ENCODE results near the gene NDUFS3.

NDUFS3 gene

DNA sequence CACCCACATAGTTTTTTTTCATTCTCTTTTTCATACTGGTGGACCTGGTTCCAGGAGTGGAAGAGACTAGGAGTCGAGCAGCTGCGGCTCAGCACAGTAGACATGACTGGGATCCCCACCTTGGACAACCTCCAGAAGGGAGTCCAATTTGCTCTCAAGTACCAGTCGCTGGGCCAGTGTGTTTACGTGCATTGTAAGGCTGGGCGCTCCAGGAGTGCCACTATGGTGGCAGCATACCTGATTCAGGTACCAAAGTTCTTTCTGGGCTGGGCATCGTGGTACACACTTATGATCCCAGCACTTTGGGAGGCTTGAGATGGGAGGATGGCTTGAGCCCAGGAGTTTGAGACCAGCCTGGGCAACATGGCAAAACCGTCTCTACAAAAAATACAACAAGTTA lies 9.2 kb upstream of the NDUFS3 start:
- no peaks in the 10 kb centered on the region for H3K9me2 ChIP-seq (replicated peaks; ENCODE audit: low read depth, low read length)
- H3K9me3 ChIP-seq (ENCODE audit: insufficient read depth, low read depth, low read length) = no peaks in the 10 kb centered on the region
- H3K36me3 ChIP-seq (ENCODE audit: insufficient read depth, low read length) = peaks cover 34% of the 10 kb centered on the region; the same call in 1 of the 2 replicates
- H2AFZ ChIP-seq (ENCODE audit: low read length) = no peak overlapping the region
- H3K79me2 ChIP-seq (ENCODE audit: insufficient read depth, low read length) = peaks cover 84% of the 10 kb centered on the region
- no peak overlapping the region for H3K9ac ChIP-seq (ENCODE audit: low read depth, low read length, poor library complexity, severe bottlenecking)
- H3K4me3 ChIP-seq (ENCODE audit: low read length, poor library complexity, severe bottlenecking) = no peak overlapping the region
- no peaks in the 10 kb centered on the region for H3K27me3 ChIP-seq (ENCODE audit: insufficient read depth, low read length, poor library complexity, severe bottlenecking)
- TF ChIP-seq EZH2phosphoT487 (IDR thresholded peaks at IDR 0.05; ENCODE audit: borderline replicate concordance) = no peak
- TF ChIP-seq, protein P1, sequence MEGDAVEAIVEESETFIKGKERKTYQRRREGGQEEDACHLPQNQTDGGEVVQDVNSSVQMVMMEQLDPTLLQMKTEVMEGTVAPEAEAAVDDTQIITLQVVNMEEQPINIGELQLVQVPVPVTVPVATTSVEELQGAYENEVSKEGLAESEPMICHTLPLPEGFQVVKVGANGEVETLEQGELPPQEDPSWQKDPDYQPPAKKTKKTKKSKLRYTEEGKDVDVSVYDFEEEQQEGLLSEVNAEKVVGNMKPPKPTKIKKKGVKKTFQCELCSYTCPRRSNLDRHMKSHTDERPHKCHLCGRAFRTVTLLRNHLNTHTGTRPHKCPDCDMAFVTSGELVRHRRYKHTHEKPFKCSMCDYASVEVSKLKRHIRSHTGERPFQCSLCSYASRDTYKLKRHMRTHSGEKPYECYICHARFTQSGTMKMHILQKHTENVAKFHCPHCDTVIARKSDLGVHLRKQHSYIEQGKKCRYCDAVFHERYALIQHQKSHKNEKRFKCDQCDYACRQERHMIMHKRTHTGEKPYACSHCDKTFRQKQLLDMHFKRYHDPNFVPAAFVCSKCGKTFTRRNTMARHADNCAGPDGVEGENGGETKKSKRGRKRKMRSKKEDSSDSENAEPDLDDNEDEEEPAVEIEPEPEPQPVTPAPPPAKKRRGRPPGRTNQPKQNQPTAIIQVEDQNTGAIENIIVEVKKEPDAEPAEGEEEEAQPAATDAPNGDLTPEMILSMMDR (conservative IDR thresholded peaks at IDR 0.05; ENCODE audit: low read length) = no peak
- H4K20me1 ChIP-seq (ENCODE audit: insufficient read depth, low read length, poor library complexity, severe bottlenecking) = peaks cover 11% of the 10 kb centered on the region
- no peaks in the 10 kb centered on the region for H3F3A ChIP-seq (ENCODE audit: low read depth)
- peaks cover 29% of the 10 kb centered on the region for H3K4me1 ChIP-seq (ENCODE audit: insufficient read depth, low read length, poor library complexity, severe bottlenecking)
- H3K4me2 ChIP-seq (ENCODE audit: low read depth, low read length, poor library complexity, severe bottlenecking) = peak overlapping the region; percentile 47

DNA sequence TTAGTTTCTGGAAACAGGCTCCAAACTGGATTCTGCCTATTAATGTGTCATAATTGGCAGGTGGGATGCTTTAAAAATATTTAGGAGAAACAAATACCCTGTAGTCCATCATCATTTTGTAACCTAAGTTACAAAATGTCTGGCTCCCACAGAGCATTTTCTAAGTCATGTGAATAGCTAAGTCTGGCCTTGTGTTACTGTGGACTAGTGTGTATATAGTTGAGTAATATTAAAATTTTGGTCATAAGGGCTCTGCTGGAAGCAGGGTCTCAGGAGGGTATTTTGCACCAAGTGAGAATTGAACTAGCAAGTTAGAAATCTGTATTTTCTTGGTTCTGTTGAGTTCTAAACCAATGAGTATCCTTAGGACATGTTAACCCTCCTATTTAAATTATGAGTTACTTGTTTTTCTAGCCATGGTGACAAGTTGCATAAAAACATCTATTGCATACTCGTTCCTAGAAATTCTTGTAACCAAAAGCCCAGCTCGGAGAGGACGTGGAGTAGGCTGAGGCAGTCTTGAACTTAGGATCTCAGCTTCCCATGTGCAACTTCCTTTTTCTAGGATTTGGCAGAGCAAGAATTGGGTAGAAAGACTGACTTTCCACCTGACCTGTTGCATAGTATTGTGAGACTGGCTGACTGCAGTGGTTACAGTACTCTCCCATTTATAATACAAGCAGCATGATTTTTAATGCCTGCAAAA lies 8.1 kb upstream of the NDUFS3 start:
- no peak for TF ChIP-seq EZH2phosphoT487 (IDR thresholded peaks at IDR 0.05; ENCODE audit: borderline replicate concordance)
- TF ChIP-seq, protein P1 (conservative IDR thresholded peaks at IDR 0.05; ENCODE audit: low read length) = no peak
- Histone ChIP-seq H3K4me1 (ENCODE audit: insufficient read depth, low read length, poor library complexity, severe bottlenecking) (peaks cover 26% of the 10 kb centered on the region), H3K36me3 (ENCODE audit: insufficient read depth, low read length) (peaks cover 34% of the 10 kb centered on the region; the same call in 1 of the 2 replicates), H3K9me3 (ENCODE audit: insufficient read depth, low read depth, low read length) (no peaks in the 10 kb centered on the region), H2AFZ (ENCODE audit: low read length) (no peak overlapping the region), H4K20me1 (ENCODE audit: insufficient read depth, low read length, poor library complexity, severe bottlenecking) (peaks cover 11% of the 10 kb centered on the region), H3K4me2 (ENCODE audit: low read depth, low read length, poor library complexity, severe bottlenecking) (peak overlapping the region; percentile 47), H3K27me3 (ENCODE audit: insufficient read depth, low read length, poor library complexity, severe bottlenecking) (no peaks in the 10 kb centered on the region), H3F3A (ENCODE audit: low read depth) (no peaks in the 10 kb centered on the region), H3K9me2 (replicated peaks; ENCODE audit: low read depth, low read length) (no peaks in the 10 kb centered on the region), H3K4me3 (ENCODE audit: low read length, poor library complexity, severe bottlenecking) (no peak overlapping the region), H3K9ac (ENCODE audit: low read depth, low read length, poor library complexity, severe bottlenecking) (no peak overlapping the region), H3K79me2 (ENCODE audit: insufficient read depth, low read length) (peaks cover 79% of the 10 kb centered on the region)

DNA sequence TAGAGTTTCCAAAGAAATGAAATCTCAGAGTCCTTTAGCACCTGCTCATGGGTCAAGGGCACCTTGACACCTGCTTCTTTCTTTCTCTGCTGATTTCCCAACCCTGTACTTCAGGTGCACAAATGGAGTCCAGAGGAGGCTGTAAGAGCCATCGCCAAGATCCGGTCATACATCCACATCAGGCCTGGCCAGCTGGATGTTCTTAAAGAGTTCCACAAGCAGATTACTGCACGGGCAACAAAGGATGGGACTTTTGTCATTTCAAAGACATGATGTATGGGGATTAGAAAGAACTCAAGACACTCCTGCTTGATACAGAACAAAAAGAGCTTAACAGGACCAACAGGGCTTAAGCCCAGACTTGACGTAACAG lies 7.5 kb upstream of the NDUFS3 start:
- H3K9ac ChIP-seq (ENCODE audit: low read depth, low read length, poor library complexity, severe bottlenecking) = no peak overlapping the region
- H3K4me1 ChIP-seq (ENCODE audit: insufficient read depth, low read length, poor library complexity, severe bottlenecking) = peaks cover 22% of the 10 kb centered on the region
- no peak overlapping the region for H2AFZ ChIP-seq (ENCODE audit: low read length)
- H3K36me3 ChIP-seq (ENCODE audit: insufficient read depth, low read length) = peaks cover 34% of the 10 kb centered on the region; the same call in 1 of the 2 replicates
- H3K4me3 ChIP-seq (ENCODE audit: low read length, poor library complexity, severe bottlenecking) = no peak overlapping the region
- H3K9me3 ChIP-seq (ENCODE audit: insufficient read depth, low read depth, low read length) = no peaks in the 10 kb centered on the region
- no peak for TF ChIP-seq EZH2phosphoT487 (IDR thresholded peaks at IDR 0.05; ENCODE audit: borderline replicate concordance)
- TF ChIP-seq, protein P1 (conservative IDR thresholded peaks at IDR 0.05; ENCODE audit: low read length) = no peak
- peak overlapping the region; percentile 47 for H3K4me2 ChIP-seq (ENCODE audit: low read depth, low read length, poor library complexity, severe bottlenecking)
- no peaks in the 10 kb centered on the region for H3K9me2 ChIP-seq (replicated peaks; ENCODE audit: low read depth, low read length)
- H3F3A ChIP-seq (ENCODE audit: low read depth) = no peaks in the 10 kb centered on the region
- H3K27me3 ChIP-seq (ENCODE audit: insufficient read depth, low read length, poor library complexity, severe bottlenecking) = no peaks in the 10 kb centered on the region
- peaks cover 11% of the 10 kb centered on the region for H4K20me1 ChIP-seq (ENCODE audit: insufficient read depth, low read length, poor library complexity, severe bottlenecking)
- H3K79me2 ChIP-seq (ENCODE audit: insufficient read depth, low read length) = peaks cover 78% of the 10 kb centered on the region
